ENCODE results near the gene C1R. TPM values are rescaled to one million over a fixed set of nuclear protein-coding genes. Genes with fewer than 3 reads are reported as not detected.

C1R gene
- total RNA-seq: 10 to 100 TPM; 47.5 to 97.8 (median 74.9) TPM

DNA sequence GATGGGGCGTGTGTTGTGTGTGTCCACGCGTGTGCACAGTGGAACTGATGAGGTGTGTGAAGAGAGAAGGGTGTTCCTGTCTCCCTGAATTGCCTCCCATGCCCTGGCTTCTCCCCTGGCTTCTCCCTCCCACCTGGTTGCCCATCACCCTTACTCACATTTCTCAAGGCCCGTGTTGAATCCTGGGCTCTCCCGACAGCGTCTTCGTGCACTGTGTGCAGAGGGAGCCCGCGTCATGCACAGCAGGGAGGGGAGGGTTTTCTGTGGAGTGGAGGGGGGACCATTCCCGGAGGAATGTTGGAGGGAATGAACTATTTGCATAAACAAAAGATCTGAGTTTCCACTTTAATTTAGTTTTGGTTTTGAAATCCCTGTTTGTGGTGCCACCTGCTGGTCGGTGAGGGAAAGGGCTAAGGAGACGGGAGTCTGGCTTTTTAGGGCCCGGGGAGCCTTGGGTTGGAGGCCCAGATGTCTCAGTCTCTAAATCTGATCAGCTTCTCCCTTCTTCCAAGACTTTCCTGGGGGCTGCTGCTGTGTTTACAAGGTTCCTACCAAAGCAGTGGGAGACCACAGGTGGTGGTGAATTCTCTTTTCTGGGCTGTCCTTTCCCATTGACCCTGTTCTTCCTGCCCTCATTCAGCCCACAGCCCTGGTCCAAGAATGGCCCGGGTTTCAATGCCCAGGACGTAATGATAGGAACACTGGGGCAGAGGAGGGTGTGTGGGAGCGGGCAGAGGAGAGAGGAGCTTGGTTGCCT is at the start of gene C1R:
TSS of gene C1R (minus strand) at position 217 of the 757 bp plus-strand sequence. CDS start at position 160, 57 bp downstream.
- ATAC-seq (peak; percentile 67 to 75), DNase-seq (peak; percentile 50 to 70)
- H3K27me3 ChIP-seq: no peaks in the 10 kb centered on the region
- no peaks in the 10 kb centered on the region for H3K36me3 ChIP-seq
- intact Hi-C loops (cut with DNase I; ENCODE audit: low total_unique reads) (loop anchor here (1.0 to 5.0 kb wide), 3 partner anchors 32 to 170 kb away; partner anchors contain the start of genes C12orf57, C1S and RNU7-1), in situ Hi-C loops (cut with MboI; ENCODE audit: low sequenced_read_pairs in 4 of 4) (loop anchor here in 1 of 4 donors (5.0 kb wide), 1 partner anchor 35 kb away; no protein-coding TSS in a partner anchor)
- no peaks in the 10 kb centered on the region for H3K9me3 ChIP-seq
- peak within 1 kb of the TSS; percentile 68 to 80 (median 70) for H3K27ac ChIP-seq
- peaks cover 8 to 24% of the 10 kb centered on the region in 2 donors for H3K4me1 ChIP-seq
- TF ChIP-seq, protein P1, sequence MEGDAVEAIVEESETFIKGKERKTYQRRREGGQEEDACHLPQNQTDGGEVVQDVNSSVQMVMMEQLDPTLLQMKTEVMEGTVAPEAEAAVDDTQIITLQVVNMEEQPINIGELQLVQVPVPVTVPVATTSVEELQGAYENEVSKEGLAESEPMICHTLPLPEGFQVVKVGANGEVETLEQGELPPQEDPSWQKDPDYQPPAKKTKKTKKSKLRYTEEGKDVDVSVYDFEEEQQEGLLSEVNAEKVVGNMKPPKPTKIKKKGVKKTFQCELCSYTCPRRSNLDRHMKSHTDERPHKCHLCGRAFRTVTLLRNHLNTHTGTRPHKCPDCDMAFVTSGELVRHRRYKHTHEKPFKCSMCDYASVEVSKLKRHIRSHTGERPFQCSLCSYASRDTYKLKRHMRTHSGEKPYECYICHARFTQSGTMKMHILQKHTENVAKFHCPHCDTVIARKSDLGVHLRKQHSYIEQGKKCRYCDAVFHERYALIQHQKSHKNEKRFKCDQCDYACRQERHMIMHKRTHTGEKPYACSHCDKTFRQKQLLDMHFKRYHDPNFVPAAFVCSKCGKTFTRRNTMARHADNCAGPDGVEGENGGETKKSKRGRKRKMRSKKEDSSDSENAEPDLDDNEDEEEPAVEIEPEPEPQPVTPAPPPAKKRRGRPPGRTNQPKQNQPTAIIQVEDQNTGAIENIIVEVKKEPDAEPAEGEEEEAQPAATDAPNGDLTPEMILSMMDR (IDR thresholded peaks at IDR 0.05 in 4 of 5, conservative IDR thresholded peaks at IDR 0.05 in 1 of 5): peak; percentile 75 to 93 (median 88)
- peak in 1 of 2 donors; percentile 48 for TF ChIP-seq POLR2A (IDR thresholded peaks at IDR 0.05)
- peak within 1 kb of the TSS; percentile 48 to 78 (median 59) for H3K4me3 ChIP-seq

DNA sequence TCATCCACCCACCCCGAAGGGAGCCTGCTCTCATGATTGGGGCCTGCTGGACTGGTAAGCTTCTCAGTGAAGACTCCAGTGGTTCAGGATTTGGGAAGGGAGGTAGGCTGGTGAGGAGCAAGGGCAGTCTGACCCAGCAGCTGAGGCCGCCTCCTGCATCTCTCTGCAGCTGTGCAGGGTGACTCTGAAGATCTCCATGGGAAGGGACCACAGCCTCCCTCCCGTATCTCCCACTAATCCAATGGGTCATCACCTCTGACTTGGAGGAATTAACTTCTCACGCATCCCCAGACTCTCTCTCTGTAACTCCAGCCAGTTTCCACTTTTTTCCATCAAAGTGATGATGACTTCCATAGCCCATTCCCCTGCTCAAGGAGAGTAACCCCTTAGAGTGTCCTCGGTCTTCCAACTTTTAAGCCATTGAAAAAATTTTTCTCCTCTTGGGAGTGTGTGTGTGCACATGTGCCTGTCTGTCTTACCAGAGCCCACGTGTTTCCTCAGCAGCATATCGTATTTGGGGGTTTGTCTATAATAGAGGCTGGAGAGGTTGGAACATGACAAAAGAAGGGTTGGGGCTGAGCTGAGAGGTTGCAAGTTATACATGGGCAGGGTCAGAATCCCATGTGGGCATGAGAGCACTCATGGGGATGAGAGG is 49.2 kb upstream of the C1R start:
- H3K4me1 ChIP-seq: no peaks in the 10 kb centered on the region
- TF ChIP-seq POLR2A (IDR thresholded peaks at IDR 0.05): no peak
- TF ChIP-seq, protein P1 (IDR thresholded peaks at IDR 0.05 in 4 of 5, conservative IDR thresholded peaks at IDR 0.05 in 1 of 5): no peak
- in situ Hi-C loops (cut with MboI; ENCODE audit: low sequenced_read_pairs in 4 of 4) (no loop called here), intact Hi-C loops (cut with DNase I; ENCODE audit: low total_unique reads) (loop anchor here (5.0 kb wide), 1 partner anchor 46 kb away; the partner anchor contains the start of gene PEX5)
- ATAC-seq (no peak), DNase-seq (no peak)
- H3K27me3 ChIP-seq: no peaks in the 10 kb centered on the region
- H3K27ac ChIP-seq: no peak overlapping the region
- no peaks in the 10 kb centered on the region for H3K9me3 ChIP-seq
- no peak overlapping the region for H3K4me3 ChIP-seq
- no peaks in the 10 kb centered on the region for H3K36me3 ChIP-seq

DNA sequence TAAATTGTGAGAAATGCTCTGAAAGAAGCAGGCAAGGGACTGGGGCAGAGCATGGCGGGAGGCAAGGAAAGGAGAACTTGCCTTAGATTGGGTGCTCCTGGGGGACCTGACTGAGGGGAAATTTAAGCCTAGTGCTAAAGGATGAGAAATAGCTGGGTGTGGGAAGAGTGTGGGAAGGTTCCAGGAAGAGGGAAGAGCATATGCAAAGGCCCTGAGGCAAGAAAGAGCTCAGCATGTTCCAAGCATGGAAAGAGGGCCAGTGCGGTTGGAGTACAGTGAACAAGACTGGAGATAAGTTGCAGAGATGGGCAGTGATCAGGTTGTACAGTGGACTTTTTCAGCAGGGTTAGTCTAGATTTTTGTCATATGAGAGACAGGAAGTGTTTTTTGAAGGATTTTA is 47.0 kb upstream of the C1R start:
- in situ Hi-C loops (cut with MboI; ENCODE audit: low sequenced_read_pairs in 4 of 4) (no loop called here), intact Hi-C loops (cut with DNase I; ENCODE audit: low total_unique reads) (no loop called here)
- Histone ChIP-seq H3K27me3 (no peaks in the 10 kb centered on the region), H3K9me3 (no peaks in the 10 kb centered on the region), H3K27ac (no peak overlapping the region), H3K4me3 (no peak overlapping the region), H3K4me1 (no peaks in the 10 kb centered on the region), H3K36me3 (no peaks in the 10 kb centered on the region)
- TF ChIP-seq POLR2A (IDR thresholded peaks at IDR 0.05): no peak
- TF ChIP-seq, protein P1 (IDR thresholded peaks at IDR 0.05 in 4 of 5, conservative IDR thresholded peaks at IDR 0.05 in 1 of 5): no peak
- DNase-seq: no peak
- no peak for ATAC-seq

DNA sequence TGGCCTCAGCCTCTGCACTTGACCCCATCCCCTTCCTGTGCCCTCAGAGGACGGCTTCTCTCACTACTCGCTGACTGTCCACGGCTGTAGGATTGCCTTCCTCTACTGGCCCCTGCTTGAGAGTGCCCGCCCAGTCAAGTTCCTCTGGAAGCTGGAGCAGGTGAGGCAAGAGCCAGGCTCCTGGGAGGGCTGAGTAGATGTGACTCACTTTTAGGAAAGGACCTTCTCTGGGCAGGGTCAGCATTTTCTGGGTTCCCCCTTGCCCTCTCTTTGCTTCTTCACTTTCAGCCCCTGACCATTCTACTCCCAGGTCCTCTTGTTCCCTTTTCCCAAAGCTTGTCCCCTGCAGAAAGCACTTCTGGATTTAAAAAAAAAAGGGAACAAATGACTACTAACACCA is 45.7 kb upstream of the C1R start:
- H3K27ac ChIP-seq: no peak overlapping the region
- DNase-seq (no peak), ATAC-seq (no peak)
- in situ Hi-C loops (cut with MboI; ENCODE audit: low sequenced_read_pairs in 4 of 4): no loop called here
- no peaks in the 10 kb centered on the region for H3K4me1 ChIP-seq
- intact Hi-C loops (cut with DNase I; ENCODE audit: low total_unique reads): no loop called here
- H3K27me3 ChIP-seq: no peaks in the 10 kb centered on the region
- no peak overlapping the region for H3K4me3 ChIP-seq
- H3K9me3 ChIP-seq: no peaks in the 10 kb centered on the region
- H3K36me3 ChIP-seq: no peaks in the 10 kb centered on the region
- TF ChIP-seq, protein P1 (IDR thresholded peaks at IDR 0.05 in 4 of 5, conservative IDR thresholded peaks at IDR 0.05 in 1 of 5): no peak
- TF ChIP-seq POLR2A (IDR thresholded peaks at IDR 0.05): no peak

Measured in gastrocnemius medialis (tissue), 4 donors.